GM19193 (cell line): Measurements from ENCODE around the gene HOXA7.

ENCODE experiments used
- POLR2A ChIP-seq: IDR thresholded peaks from 4 replicates; pipeline ENCODE4 v1.6.1; 2011; ENCODE audit not compliant: insufficient read depth, insufficient read length; ENCODE audit errors: extremely low read depth

The HOXA7 gene

DNA sequence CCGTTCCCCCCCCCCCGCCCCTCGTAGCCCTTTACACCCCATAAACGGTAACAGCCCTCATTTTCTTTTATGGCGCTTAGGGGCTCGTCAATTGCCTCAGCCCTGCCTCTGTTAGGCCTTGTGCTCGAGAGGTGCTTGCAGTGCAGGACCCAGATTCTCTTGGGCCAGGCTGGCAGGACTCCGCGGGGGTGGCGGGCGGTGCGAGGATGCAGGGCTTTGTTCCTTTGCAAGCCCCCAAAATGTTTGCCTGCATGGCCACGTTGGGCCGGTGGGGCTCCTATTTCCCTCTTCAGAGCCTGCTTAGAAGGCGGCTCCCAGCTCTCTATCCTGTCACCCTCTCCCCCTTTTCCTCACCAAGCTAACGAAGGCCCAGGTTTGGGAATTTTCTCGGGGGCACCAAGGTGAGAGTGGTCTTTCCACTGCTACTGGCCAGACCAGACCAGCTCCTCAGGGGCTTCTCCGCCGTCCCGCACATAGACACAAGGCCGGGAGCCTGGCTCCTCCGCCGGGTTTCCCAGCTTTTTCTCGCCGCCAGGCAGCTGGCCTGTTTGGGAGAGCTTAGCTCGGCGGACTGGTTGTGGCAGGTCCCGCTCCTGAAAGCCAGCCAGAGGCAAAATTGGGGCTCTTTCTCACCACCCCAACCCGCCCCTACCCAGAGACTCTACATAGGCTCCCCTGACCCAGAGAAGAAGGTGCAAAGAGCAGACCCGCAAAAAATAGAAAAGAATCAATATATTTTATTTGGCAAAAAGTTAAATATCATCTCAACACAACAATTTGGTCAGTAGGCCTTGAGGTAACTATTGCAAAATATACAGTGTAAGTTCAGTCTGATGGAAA lies 5.5 kb upstream of the HOXA7 start:
- TF ChIP-seq POLR2A: no peak

DNA sequence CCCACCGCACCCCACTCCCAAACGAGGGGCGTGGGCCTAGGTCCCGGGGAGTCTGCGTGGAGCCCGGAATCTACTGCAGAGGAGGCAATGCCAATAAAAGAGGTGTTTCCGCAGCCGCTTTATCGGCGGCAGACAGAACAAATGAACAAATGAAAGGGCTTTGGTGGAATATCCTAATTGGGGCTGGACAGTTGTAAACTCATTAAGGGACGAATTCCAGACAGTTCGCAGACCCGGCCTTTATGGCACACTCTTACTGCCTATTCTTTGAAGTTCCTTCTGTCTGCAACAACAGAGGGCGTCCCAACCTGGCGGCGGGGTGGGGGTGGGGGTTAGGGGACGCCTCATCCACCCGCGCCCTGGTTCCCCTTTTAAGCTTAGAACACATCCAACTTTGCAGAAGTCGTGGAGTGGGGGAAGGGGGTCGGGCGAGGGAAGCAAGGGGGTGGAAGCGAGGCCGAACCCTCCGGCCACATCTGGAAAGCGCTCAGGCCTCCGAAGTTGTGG lies 4.8 kb upstream of the HOXA7 start:
- TF ChIP-seq POLR2A: no peak

GRCh38 chr7:27160546-27161213 lies 4.2 kb upstream of the HOXA7 start:
- no peak for TF ChIP-seq POLR2A

DNA sequence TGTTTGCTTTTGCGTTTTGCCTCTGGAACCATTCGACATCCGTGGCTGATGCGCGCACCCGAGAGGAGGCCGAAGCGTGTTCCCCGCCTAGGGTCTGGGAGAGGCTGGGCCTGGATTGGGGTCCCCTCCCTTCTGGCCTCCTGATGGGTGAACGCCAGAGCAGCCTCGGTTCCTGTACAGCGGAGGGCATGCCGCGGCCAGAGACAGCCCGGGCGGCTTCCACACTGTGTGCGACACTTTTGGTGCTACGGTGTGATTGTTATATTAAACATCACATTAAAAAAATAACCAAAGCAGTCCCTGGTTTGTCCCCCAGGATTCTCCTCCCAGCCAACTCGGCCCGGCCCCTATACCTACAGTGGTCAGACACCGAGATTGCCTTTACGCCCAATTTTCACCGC lies 3.7 kb upstream of the HOXA7 start:
- no peak for TF ChIP-seq POLR2A

GRCh38 chr7:27159266-27160144 lies 3.0 kb upstream of the HOXA7 start:
- no peak for TF ChIP-seq POLR2A

DNA sequence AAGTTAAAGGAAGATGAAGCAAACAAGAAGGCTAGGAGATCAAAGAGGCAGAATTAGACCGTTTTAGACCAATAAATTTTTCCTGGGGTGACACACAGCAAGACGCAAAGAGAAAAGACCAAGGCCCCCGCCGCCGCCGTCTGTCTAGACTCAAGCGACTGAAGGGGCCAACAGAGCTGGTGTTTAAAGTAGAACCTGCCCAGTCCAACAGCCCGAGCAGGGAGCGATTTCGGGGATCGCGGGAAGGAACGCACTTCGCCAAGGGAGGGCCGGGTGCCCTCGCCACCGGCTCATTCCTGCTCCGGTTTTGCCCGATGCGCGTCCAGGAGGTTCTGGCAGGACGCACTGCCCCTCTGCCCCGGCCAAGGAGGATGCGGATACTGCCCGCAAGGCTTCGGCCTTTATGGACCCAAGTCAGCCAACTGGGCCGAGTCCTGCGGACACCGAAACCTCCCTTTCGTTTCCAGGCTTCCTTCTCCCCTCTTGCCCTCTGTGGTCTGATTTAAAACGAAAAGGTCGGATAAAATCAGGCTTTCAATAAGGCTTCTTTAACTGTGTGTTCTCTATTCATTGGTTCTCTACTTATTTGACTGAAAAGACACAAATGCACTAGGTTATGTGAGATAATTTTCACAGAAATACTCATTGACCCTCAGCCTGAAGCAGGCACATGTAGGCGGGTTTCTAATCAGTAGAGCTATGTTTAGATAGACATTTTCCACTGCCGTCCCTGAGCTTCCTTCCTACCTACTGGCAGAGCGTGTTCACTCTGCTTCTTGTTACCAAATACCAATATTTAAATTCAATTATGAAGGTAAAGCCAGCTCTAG lies 2.2 kb upstream of the HOXA7 start:
- TF ChIP-seq POLR2A: no peak

DNA sequence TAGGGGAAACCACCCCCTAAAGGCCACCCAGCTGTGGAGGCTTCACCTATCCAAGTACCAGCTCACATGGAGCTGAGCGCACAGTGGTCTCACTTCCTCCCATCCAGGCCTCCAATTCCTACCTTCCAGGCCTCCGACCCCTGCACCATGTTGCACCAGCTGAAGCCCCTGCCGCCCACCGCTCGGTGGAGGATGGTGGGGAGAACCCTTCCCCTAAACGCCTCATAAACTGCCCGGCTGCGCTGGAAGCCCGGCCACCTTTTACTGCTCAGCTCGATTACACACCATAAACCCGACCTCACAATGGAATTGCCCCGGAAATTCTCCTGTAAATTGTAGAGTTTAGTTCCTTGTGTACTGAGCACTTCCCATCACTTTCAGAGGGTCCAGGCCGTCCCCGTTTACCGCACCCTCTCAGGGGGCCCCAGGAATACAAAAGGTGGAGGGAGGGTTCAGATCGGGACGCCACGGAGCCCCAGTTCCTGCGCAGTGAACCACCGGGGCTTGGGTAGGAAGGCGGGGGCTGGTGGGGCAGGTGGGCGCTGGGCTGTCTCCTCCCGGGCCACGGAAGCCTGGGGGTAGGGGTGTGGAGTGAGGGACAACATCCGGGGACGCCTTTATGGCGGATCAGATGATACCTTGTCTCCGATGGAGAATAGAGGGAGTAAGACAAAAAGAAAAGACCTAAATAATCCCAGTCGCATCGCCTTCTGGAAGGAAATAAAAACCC lies 1.4 kb upstream of the HOXA7 start:
- no peak for TF ChIP-seq POLR2A

- TF ChIP-seq POLR2A: no peak
Measured at GRCh38 chr7:27156916-27157701, 634 bp upstream of the HOXA7 start.

DNA sequence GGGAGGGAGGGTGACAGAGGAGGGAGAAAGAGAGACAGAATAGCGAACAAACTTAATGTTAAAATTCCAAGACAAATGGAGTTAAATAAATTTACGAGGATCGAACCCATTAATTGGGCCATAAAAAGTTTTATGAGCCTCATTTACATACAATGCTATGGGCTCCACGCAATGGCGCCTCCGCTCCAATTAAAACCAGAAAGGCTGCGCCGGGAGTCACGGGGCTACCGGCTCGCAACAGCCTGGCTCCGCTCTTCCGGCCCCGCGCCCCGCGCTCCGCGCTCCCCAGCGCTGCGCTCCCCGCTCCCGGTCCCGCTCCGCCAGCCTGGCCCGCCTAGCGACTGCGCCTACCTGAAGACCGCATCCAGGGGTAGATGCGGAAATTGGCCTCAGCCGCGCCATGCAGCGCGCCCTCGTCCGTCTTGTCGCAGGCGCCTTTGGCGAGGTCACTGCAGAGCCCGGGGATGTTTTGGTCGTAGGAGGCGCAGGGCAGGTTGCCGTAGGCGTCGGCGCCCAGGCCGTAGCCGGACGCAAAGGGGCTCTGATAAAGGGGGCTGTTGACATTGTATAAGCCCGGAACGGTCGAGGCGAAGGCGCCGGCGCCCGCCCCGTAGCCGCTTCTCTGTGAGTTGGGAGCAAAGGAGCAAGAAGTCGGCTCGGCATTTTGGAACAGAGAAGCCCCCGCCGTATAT lies 513 bp downstream of the HOXA7 start:
- no peak for TF ChIP-seq POLR2A

DNA sequence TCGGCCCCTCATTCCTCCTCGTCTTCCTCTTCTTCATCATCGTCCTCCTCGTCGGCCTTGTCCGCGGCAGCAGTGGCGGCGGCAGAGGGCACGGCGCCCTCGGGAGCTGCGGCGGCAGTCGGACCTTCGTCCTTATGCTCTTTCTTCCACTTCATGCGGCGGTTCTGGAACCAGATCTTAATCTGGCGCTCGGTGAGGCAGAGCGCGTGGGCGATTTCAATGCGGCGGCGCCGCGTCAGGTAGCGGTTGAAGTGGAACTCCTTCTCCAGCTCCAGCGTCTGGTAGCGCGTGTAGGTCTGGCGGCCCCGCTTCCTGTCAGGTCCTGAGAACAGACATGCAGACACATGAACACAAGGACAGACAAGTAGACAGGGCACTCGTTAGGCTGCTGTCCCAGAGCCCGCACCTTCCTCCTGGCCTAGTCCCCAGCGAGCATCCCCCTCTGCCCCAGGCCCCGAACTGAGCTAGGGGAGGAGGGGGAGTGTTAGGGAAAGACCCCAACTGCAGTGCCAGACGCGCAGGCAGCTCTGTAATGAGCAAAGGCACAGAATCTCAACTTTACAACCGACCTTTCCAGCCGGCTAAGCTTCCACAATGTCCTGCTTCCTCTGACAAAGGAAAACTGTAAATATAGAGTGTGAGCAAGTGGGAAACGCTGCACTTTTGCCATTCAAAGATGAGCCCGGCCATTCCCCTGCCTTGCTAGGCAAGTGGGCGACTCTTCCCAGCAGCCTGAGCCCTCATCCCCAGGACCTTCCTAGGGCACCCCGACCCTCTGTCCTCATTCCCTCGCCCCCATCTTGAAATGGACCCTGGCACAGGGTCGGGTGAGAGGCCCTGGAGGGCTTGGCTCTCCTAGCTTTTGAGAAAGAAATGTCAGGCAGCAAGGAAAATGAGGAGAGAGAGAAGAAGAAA lies 1.3 kb downstream of the HOXA7 start:
- TF ChIP-seq POLR2A: no peak

GRCh38 chr7:27154369-27154768 lies 2.1 kb downstream of the HOXA7 start:
- no peak for TF ChIP-seq POLR2A

GRCh38 chr7:27153526-27153925 lies 2.9 kb downstream of the HOXA7 start:
- TF ChIP-seq POLR2A: no peak
